Breast epithelium (tissue), 4 donors: ENCODE results near the gene ARX. TPM values are rescaled to one million over a fixed set of nuclear protein-coding genes. Genes with fewer than 3 reads are reported as not detected.

Experiments
- DNase-seq, 2 donors: peaks; one replicate each; pipeline ENCODE4 v3.0.0-alpha.2; 2019; ENCODE audit warnings: low spot score in 2 of 2
- H3K27ac ChIP-seq, 2 donors: fragments of 200-600 bp; sonication (generic) in 1 of 2; one replicate each; pipeline ENCODE4 v1.5.1; 2016 to 2019; ENCODE audit warnings: mild to moderate bottlenecking in 1 of 2
- H3K27me3 ChIP-seq, 2 donors: fragments of 200-600 bp; sonication (generic) in 1 of 2; one replicate each; pipeline versions ENCODE4 v1.5.1 to v1.6.0; 2017 to 2019; ENCODE audit warnings: control low read depth in 1 of 2, mild to moderate bottlenecking in 1 of 2
- H3K36me3 ChIP-seq: fragments of 200-600 bp; one replicate; pipeline ENCODE4 v1.5.1; 2019
- H3K4me1 ChIP-seq, 2 donors: fragments of 200-600 bp; sonication (generic); one replicate each; pipeline ENCODE4 v1.5.1; 2016 to 2019; ENCODE audit warnings: control low read depth in 1 of 2
- H3K4me3 ChIP-seq, 3 donors: fragments of 200-600 bp; sonication (generic); 1 replicate in 2 of 3; 2 replicates in 1 of 3; pipeline ENCODE4 v1.5.1; 2016 to 2019; ENCODE audit warnings: mild to moderate bottlenecking in 3 of 3, moderate library complexity in 2 of 3
- H3K9me3 ChIP-seq, 2 donors: fragments of 200-600 bp; sonication (generic) in 1 of 2; one replicate each; pipeline ENCODE4 v1.5.1; 2016 to 2019; ENCODE audit warnings: control low read depth in 1 of 2
- POLR2A ChIP-seq: fragments of 450-650 bp; IDR thresholded peaks from one replicate; pipeline ENCODE4 v1.6.1; 2016; ENCODE audit warnings: antibody characterized with exemption, mild to moderate bottlenecking, moderate library complexity
- POLR2AphosphoS5 ChIP-seq, 3 donors: sonication (generic); formaldehyde crosslinking; IDR thresholded peaks; one replicate each; pipeline ENCODE4 v1.6.1; 2017; ENCODE audit warnings: antibody characterized with exemption in 3 of 3
- intact Hi-C: fragments of 100-400 bp; cut with DNase I; formaldehyde crosslinking; loops from one replicate; pipeline ENCODE4 v1.15.1; 2023; ENCODE audit warnings: low total_unique reads
- total RNA-seq, 3 donors: library from RNA; depleted of rRNA; stranded (reverse); fragments of >200 nt; gene quantifications; one replicate each; pipeline ENCODE4 v1.1.0, GENCODE V29; 2016
- TF ChIP-seq, protein P1 (sequence below), 3 donors: fragments of 450-650 bp; IDR thresholded peaks; one replicate each; pipeline ENCODE4 v1.5.1; 2016 to 2017; ENCODE audit warnings: antibody characterized with exemption in 3 of 3, mild to moderate bottlenecking in 3 of 3, moderate library complexity in 3 of 3

ARX gene
- total RNA-seq, 3 donors from 2014 or later: 0.33 TPM; not detected in 2

DNA sequence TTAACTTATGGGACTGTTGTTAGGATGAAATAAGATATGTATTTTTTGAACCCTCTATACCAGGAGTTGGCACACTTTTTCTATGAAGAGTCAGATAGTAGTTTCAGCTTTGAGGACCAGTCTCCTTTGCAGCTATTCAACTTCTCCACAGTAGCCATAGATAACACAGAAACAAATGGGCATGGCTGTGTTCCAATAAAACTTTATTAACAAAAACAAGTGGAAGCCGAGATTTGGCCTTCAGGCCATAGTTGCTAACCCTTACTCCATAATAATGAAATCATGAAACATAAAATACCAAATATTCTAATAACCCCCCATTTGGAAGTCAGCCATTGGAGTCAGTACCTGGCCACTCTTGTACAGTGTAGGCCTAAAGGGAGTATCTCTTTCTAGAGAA is 30.6 kb downstream of the ARX start:
- no peak overlapping the region for H3K4me3 ChIP-seq
- no peaks in the 10 kb centered on the region for H3K36me3 ChIP-seq
- H3K4me1 ChIP-seq: no peaks in the 10 kb centered on the region
- no peaks in the 10 kb centered on the region for H3K9me3 ChIP-seq
- no peak for DNase-seq
- intact Hi-C loops: no loop called here
- H3K27ac ChIP-seq: no peak overlapping the region
- TF ChIP-seq POLR2AphosphoS5 (IDR thresholded peaks at IDR 0.05): no peak
- no peak for TF ChIP-seq POLR2A
- TF ChIP-seq, protein P1, sequence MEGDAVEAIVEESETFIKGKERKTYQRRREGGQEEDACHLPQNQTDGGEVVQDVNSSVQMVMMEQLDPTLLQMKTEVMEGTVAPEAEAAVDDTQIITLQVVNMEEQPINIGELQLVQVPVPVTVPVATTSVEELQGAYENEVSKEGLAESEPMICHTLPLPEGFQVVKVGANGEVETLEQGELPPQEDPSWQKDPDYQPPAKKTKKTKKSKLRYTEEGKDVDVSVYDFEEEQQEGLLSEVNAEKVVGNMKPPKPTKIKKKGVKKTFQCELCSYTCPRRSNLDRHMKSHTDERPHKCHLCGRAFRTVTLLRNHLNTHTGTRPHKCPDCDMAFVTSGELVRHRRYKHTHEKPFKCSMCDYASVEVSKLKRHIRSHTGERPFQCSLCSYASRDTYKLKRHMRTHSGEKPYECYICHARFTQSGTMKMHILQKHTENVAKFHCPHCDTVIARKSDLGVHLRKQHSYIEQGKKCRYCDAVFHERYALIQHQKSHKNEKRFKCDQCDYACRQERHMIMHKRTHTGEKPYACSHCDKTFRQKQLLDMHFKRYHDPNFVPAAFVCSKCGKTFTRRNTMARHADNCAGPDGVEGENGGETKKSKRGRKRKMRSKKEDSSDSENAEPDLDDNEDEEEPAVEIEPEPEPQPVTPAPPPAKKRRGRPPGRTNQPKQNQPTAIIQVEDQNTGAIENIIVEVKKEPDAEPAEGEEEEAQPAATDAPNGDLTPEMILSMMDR (IDR thresholded peaks at IDR 0.05): no peak
- peaks cover 0 to 8% of the 10 kb centered on the region in 2 donors for H3K27me3 ChIP-seq

DNA sequence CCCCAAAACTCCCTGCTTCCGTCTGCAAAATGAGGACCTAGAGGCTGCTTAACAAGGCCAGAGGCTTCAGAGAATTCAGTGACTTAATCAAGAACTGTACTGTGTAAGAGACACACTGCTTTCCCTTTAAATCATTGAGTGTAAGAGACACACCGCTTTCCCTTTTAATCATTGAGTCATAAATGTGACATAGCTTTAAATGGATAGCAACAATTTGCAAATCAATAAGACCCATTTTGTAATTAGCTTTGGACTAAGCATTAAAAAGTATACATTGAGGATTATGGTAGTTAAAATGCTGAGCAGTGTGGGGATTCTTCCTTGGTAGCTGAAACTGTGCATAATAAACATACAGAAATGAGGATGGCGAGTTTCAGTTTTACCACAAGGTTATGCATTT is 31.8 kb downstream of the ARX start:
- Histone ChIP-seq H3K9me3 (no peaks in the 10 kb centered on the region), H3K27me3 (peaks cover 0 to 15% of the 10 kb centered on the region in 2 donors), H3K27ac (no peak overlapping the region), H3K36me3 (no peaks in the 10 kb centered on the region), H3K4me3 (no peak overlapping the region), H3K4me1 (no peaks in the 10 kb centered on the region)
- TF ChIP-seq POLR2A (no peak), POLR2AphosphoS5 (IDR thresholded peaks at IDR 0.05) (no peak)
- TF ChIP-seq, protein P1 (IDR thresholded peaks at IDR 0.05): no peak
- no peak for DNase-seq
- intact Hi-C loops: no loop called here

DNA sequence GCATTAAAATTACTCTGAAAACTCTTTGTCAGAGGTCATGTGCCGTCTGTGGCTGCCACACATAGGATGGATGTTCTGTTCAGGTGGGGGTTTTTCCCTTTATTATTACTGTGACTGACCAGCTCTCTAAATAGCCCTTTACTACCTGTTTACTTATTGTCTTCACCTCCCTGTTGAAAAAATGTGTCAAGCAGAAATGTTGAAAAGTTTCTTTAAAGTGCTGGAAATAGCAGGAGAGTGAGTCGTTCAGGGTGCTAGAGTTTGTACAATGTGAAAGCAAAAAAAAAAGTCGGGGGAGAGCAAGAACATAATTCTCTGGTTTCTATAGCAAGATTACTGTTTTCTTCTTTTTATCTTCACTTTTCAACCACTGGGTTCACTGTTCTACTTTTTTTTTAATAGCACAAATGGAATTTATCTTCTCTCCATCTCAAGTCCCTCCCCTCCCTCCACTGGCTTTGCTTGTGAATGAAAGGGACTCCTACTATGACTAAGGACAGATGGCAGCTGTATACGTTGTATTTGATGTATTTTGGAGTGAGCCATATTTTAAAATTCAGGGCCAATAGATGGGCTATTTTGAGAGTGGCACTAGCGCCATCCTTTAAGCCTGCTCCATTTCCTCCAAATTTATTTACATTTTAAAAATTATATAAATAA is 33.3 kb downstream of the ARX start:
- no peak overlapping the region for H3K27ac ChIP-seq
- H3K36me3 ChIP-seq: no peaks in the 10 kb centered on the region
- TF ChIP-seq, protein P1 (IDR thresholded peaks at IDR 0.05): no peak
- TF ChIP-seq POLR2AphosphoS5 (IDR thresholded peaks at IDR 0.05) (no peak), POLR2A (no peak)
- H3K4me3 ChIP-seq: no peak overlapping the region
- peaks cover 0 to 15% of the 10 kb centered on the region in 2 donors for H3K27me3 ChIP-seq
- no peaks in the 10 kb centered on the region for H3K9me3 ChIP-seq
- no peak for DNase-seq
- H3K4me1 ChIP-seq: no peaks in the 10 kb centered on the region
- intact Hi-C loops: no loop called here

DNA sequence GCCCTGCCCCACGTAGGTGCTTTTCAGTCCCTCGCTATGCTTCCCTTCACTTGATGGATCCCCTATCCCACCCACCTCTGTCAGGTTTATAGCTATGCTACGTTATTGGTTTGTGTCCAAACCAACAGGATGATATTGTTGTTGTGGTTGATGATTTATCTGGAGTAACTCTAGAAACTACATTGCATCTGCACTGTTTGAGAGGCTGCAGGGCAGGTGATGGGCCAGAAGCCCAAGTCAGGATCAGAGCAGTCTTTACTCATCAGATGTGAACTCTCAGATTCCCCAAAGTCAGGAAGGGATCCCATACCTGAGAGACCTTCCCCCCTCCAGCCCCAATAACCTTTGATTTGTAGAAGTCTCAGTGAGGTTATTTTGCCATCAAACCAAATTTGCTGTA is 34.7 kb downstream of the ARX start:
- DNase-seq: no peak
- Histone ChIP-seq H3K4me1 (no peaks in the 10 kb centered on the region), H3K27me3 (peaks cover 0 to 11% of the 10 kb centered on the region in 2 donors), H3K27ac (no peak overlapping the region), H3K36me3 (no peaks in the 10 kb centered on the region), H3K4me3 (no peak overlapping the region), H3K9me3 (no peaks in the 10 kb centered on the region)
- TF ChIP-seq POLR2A: no peak
- intact Hi-C loops: no loop called here

DNA sequence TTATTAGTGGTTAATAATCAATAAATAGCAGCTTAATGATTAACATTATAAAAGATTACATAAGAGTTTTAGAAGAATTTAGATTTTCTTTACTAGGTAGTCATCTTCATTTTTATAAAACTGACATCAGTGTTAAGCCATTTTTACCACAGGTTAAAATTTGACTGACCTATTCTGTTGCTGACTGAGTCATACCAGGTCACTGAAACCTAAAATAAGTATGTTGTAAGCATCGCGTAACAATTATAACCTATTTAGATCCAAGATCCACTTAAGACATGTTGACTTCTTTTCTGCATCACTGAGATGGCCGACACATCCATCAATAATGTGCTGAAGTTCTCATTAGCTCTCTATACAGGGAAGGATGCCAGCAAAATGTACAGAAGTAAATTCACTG is 36.7 kb downstream of the ARX start:
- Histone ChIP-seq H3K4me1 (no peaks in the 10 kb centered on the region), H3K36me3 (no peaks in the 10 kb centered on the region), H3K4me3 (no peak overlapping the region), H3K27me3 (peaks cover 0 to 11% of the 10 kb centered on the region in 2 donors), H3K27ac (no peak overlapping the region), H3K9me3 (no peaks in the 10 kb centered on the region)
- intact Hi-C loops: loop anchor here (10.0 kb wide), 1 partner anchor 1056 kb away; no protein-coding TSS in a partner anchor
- DNase-seq: no peak
- TF ChIP-seq, protein P1 (IDR thresholded peaks at IDR 0.05): no peak
- TF ChIP-seq POLR2A: no peak
- TF ChIP-seq POLR2AphosphoS5 (IDR thresholded peaks at IDR 0.05): no peak
